Rectal smooth muscle tissue (tissue), 1 donor: ENCODE measurements around the gene EIF3K.

Experiments
- H3K27ac ChIP-seq: one replicate; pipeline ENCODE4 v1.7.0; 2013; ENCODE audit warnings: low read depth, low read length, inconsistent platforms
- H3K27me3 ChIP-seq: one replicate; pipeline ENCODE4 v1.7.0; 2013; ENCODE audit warnings: low read length; ENCODE audit not compliant: control insufficient read depth, insufficient read depth
- H3K36me3 ChIP-seq: one replicate; pipeline ENCODE4 v1.7.0; 2013; ENCODE audit warnings: low read length; ENCODE audit not compliant: control insufficient read depth, insufficient read depth
- H3K4me1 ChIP-seq: one replicate; pipeline ENCODE4 v1.7.0; 2013; ENCODE audit warnings: low read length; ENCODE audit not compliant: control insufficient read depth, insufficient read depth
- H3K4me3 ChIP-seq: one replicate; pipeline ENCODE4 v1.7.0; 2013; ENCODE audit warnings: low read length
- H3K9ac ChIP-seq: one replicate; pipeline ENCODE4 v1.7.0; 2013; ENCODE audit warnings: low read length

The EIF3K gene

DNA sequence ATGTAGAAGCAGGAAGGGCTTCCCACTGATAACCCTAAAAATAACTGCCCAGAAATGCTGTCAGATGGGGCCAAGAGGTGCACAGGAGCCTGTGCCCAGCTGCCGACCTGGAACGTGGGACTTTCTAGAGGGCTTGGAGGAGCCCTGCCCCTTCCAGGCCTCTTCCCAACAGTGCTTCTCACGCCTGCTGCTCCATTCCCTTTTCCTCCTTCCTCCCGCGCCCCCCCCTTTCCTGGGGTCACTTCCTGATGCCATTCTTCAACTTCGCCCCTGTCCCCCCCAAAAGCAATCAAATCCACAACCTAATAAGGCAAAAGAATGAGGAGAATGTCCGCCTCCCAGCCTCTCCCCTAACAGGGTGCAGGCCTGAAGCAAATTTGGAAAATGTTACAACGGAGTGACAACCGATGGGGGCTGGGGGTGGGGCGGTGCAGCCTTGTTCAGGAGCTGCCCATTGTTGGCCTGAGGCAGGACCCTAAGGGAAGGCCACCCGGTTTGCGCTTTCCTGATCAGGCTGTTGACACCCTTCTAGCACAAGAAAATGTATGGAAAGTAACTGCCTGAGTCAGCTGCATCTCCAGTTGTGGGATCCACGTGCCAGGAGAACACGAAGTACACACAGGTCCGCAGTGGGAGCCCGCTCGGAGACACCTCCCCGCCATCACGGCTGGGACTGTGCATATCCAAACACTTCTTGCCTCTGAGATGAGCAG is 47.1 kb downstream of the EIF3K start:
- Histone ChIP-seq H3K4me3 (no peak overlapping the region), H3K27me3 (no peaks in the 10 kb centered on the region), H3K27ac (peak overlapping the region; percentile 86), H3K4me1 (peaks cover 69% of the 10 kb centered on the region), H3K9ac (no peak overlapping the region), H3K36me3 (no peaks in the 10 kb centered on the region)

DNA sequence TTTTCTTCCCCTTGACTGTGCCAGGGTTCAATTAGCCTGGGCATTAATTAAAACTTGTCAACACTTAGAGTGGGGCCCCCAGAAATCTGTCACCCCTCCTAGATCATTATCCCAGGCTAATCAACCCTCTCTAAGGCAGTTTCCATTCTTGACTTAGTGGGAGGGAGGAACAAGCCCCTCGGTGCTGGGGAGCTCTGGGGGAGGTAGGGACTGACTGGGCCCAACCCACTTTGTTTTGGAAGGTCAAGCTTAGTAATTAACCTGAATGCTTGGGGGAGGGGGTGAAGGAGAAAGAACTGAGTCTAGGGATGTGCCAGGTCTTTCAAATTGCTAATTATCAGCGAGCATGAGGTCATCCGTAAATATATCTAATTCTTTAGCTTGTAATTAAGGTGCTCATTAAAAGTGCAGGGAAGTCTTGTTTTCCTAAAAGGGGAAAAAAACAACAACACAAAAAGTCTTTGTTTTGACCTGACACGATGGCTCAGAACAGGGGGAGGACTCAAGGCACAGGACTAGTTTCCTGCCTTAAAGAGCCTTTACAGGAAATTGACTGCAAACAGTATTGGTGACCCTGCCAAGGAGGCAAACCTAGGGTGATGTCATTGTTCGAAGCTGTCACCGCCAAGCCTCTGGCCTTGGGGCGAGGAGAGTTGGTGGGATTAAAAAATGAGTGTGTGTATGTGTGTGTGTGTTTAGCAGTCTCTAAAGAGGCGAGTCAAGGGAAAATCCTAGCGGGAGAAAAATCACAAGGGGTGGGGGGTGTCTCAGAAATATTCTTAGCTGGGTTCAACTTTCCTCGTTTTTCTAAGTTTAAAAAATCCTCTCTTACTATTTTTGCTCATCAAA is 47.9 kb downstream of the EIF3K start:
- Histone ChIP-seq H3K4me1 (peaks cover 72% of the 10 kb centered on the region), H3K27ac (peak overlapping the region; percentile 86), H3K27me3 (no peaks in the 10 kb centered on the region), H3K9ac (no peak overlapping the region), H3K36me3 (no peaks in the 10 kb centered on the region), H3K4me3 (peak overlapping the region; percentile 10)

DNA sequence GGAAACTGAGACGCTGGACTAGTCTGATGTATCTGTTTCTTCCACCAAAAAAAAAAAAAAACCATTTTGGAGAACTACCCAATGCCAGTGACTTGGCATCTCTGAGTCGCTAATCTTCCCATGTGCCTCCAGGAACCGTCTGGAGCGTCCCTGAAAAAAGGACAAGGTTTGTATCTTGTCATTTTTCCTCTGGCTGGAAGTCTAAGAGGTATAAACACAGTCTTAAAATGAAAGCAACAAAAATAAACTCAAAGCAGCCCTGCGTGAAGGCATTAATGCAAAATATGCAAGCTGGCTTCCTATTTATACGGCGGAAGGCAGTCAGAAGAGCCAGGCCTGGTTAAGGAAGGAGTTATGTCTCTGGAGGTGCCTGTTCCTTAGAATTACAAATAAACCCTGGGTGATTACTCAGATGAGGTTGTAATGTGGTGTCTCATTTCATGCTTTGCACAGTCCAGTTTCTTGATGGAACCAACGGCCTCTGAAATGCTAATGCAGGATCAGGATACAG is 48.7 kb downstream of the EIF3K start:
- Histone ChIP-seq H3K27me3 (no peaks in the 10 kb centered on the region), H3K36me3 (no peaks in the 10 kb centered on the region), H3K4me3 (no peak overlapping the region), H3K27ac (peak overlapping the region; percentile 86), H3K4me1 (peaks cover 63% of the 10 kb centered on the region), H3K9ac (no peak overlapping the region)

DNA sequence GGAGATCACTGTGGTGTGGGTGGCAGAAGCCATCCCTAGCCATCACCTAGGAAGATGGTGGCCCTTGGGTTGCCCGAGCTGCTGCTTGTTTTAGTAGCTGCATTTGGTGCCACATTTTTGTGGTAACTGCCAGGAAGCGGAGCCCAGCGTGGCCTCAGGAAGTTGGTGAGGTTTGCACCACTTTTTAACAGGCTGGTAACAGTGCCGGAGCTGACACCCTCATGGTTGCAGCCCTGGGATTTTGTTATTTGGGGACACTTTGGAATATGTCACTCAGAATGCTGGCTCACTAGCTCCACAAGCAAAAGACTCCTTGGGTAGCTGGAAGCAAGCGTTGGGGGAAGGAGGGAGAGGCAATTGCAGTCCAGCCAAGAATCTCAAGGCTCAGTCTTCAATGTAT is 50.6 kb downstream of the EIF3K start:
- no peaks in the 10 kb centered on the region for H3K36me3 ChIP-seq
- H3K4me1 ChIP-seq, result peaks cover 58% of the 10 kb centered on the region
- peak overlapping the region; percentile 29 for H3K4me3 ChIP-seq
- H3K27me3 ChIP-seq, result no peaks in the 10 kb centered on the region
- H3K9ac ChIP-seq, result no peak overlapping the region
- peak overlapping the region; percentile 86 for H3K27ac ChIP-seq

DNA sequence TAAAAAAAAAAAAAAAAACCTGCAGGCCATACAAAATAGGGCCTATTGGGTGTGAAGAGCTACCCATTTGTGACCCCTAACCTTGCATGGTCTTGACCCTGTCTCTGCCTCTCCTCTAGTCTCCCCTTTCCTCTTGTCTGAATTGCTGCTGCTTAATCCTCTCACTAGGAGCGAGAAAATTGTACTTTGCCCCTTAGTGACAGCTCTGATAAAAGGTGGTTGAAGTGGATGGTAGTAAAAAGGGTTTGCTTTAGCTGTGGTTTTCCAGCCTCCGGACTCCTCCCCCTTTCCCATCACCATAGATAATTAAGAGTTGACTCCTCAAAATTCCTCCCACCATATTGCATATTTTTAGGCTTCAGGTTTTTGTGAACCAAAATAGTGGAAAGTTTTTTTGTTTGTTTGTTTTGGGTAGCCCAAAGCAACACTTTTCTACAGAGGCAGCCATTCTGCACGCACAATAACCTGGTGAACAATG is 52.0 kb downstream of the EIF3K start:
- no peaks in the 10 kb centered on the region for H3K27me3 ChIP-seq
- no peaks in the 10 kb centered on the region for H3K36me3 ChIP-seq
- no peak overlapping the region for H3K4me3 ChIP-seq
- peaks cover 55% of the 10 kb centered on the region for H3K4me1 ChIP-seq
- H3K27ac ChIP-seq, result peak overlapping the region; percentile 65
- no peak overlapping the region for H3K9ac ChIP-seq

DNA sequence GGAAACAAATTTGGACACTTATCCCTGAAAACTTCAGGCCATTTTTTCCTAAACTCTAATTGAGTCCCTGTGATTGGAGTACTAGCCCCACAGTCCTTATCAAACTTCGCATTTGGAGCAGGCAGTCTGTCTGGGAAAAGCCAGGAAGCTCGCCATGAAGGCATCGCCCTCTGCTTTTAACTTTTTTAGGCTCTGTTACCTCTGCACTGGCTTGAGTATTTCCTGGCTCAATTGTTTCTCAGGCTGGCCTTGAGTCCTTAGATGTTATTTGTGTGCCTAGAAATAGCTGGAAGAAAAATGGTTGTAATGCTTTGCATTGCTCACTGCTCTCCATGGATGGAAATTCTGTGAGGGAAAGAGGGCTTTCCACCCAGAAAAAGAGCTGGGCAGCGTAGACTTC is 52.7 kb downstream of the EIF3K start:
- Histone ChIP-seq H3K36me3 (no peaks in the 10 kb centered on the region), H3K9ac (no peak overlapping the region), H3K4me1 (peaks cover 50% of the 10 kb centered on the region), H3K4me3 (no peak overlapping the region), H3K27ac (peak overlapping the region; percentile 65), H3K27me3 (no peaks in the 10 kb centered on the region)

DNA sequence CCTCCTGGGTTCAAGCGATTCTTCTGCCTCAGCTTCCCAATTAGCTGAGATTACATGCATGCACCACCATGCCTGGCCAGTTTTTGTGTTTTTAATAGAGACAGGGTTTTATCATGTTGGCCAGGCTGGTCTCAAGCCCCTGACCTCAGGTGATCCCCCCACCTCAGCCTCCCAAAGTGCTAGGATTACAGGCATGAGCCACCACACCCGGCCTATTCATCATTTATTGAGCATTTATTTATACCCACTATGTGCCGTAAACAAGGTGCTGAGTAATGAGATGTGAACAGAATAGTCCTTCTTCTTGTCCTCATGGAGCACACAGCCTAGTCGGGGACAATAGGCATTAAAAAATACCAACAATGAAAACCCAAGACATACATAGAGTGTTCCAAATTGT is 54.0 kb downstream of the EIF3K start:
- peaks cover 41% of the 10 kb centered on the region for H3K4me1 ChIP-seq
- no peak overlapping the region for H3K27ac ChIP-seq
- no peaks in the 10 kb centered on the region for H3K27me3 ChIP-seq
- no peak overlapping the region for H3K9ac ChIP-seq
- H3K36me3 ChIP-seq, result no peaks in the 10 kb centered on the region
- no peak overlapping the region for H3K4me3 ChIP-seq

DNA sequence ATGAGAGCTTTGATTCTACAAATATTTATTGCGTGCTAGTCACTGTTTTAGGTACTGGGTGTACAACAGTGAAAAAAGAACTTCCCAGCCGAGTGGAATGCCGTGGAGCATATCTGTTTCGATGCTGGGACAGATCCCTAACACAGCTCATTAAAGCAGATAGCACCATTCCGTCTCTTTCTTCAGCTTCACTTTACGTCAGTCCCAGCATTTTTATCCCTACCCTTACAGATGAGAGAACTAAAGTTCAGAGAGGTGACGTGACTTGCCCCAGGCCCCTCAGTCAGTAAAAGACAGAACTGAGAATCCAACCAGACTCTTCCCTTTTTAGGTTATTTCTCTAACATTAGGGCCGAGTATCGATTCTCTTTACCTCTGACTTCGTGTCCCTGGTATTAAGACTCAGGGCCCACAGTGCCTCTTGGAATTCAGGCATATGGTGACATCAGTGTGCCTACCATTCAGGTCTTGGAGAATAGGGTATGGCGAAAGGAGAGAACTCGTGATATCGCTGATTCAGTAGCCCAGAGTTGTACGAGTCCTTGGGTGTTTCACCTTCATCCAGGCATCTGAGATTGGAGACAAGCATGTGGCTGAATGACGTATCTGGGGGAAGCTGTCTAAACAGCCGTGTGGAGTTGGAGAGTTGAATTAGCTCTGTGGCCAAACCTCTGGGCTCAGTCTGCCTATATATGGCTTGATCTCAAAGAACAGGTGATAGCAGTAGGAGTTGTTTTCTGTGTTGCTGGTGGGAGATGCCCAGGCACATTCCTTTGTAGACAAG is 55.6 kb downstream of the EIF3K start:
- H3K27me3 ChIP-seq, result no peaks in the 10 kb centered on the region
- peak overlapping the region; percentile 84 for H3K27ac ChIP-seq
- H3K4me1 ChIP-seq, result peaks cover 42% of the 10 kb centered on the region
- no peak overlapping the region for H3K9ac ChIP-seq
- no peak overlapping the region for H3K4me3 ChIP-seq
- peaks cover 5% of the 10 kb centered on the region for H3K36me3 ChIP-seq

DNA sequence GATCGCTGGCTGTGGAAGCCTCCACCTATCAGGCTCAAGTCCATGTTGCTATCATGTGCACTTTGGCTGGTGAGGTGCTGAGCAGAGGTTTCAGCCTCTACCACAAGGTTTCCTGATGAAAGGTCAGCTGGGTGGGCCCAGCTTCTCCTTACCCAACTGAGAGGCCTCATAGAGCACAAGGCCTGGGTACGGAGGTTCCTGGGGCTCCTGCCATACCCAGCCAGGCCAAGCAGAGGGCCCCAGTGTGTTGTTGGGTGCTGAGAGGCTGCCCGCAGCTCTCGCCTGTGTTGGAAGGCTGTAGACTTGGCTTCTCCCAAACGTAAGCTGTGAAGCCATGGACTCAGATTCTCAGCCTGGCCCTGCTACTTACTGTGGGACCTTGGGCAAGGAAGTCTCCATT is 56.6 kb downstream of the EIF3K start:
- H3K27me3 ChIP-seq, result no peaks in the 10 kb centered on the region
- H3K9ac ChIP-seq, result no peak overlapping the region

DNA sequence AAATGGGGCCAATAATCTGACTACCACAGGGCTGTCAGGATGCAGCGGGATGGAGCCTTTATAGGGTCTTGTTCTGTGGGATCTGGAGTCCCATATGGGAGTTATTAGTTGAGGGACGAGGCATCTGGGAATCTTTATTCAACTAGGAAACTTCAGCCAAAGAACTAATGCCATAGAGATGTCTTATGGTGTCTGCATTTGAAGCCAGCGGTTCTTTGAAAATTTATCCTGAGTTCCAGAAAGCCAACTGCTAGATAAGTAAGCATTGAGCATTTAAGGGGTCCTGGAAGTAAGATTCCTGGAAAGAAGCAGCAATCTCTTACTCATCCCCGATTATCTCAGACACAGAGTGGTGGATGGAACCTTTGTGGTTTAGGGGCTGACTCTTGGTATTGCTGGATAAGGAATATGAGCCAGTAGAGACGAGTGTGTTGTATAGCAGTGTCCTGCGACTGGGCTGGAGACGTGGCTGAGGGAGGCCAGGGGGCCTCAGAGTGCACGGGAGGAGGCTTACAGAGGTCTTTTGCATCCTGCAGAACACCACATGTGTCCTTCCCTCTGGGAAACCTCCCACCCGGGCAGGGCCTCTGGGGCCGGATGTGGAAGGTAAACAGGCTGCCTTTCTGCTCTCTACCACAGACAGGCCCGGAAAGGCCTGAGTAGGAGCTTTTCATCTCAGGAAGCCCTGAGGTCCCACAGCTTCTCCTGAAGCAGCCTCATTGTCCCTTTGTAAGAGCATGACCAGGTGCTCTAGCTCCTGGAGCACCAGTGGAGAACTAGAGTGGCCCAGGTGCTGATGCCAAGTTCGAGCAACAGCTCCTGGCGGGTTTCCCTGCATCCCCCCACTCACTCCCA is 57.3 kb downstream of the EIF3K start:
- H3K4me3 ChIP-seq, result peak overlapping the region; percentile 7
- peaks cover 32% of the 10 kb centered on the region for H3K4me1 ChIP-seq
- H3K27me3 ChIP-seq, result no peaks in the 10 kb centered on the region
- peak overlapping the region; percentile 84 for H3K27ac ChIP-seq
- H3K9ac ChIP-seq, result no peak overlapping the region
- peaks cover 5% of the 10 kb centered on the region for H3K36me3 ChIP-seq

More for the DNA sequence above, 56.6 kb downstream of the EIF3K start:
- Histone ChIP-seq H3K4me1 (peaks cover 36% of the 10 kb centered on the region), H3K4me3 (peak overlapping the region; percentile 7), H3K36me3 (peaks cover 5% of the 10 kb centered on the region), H3K27ac (peak overlapping the region; percentile 84)

DNA sequence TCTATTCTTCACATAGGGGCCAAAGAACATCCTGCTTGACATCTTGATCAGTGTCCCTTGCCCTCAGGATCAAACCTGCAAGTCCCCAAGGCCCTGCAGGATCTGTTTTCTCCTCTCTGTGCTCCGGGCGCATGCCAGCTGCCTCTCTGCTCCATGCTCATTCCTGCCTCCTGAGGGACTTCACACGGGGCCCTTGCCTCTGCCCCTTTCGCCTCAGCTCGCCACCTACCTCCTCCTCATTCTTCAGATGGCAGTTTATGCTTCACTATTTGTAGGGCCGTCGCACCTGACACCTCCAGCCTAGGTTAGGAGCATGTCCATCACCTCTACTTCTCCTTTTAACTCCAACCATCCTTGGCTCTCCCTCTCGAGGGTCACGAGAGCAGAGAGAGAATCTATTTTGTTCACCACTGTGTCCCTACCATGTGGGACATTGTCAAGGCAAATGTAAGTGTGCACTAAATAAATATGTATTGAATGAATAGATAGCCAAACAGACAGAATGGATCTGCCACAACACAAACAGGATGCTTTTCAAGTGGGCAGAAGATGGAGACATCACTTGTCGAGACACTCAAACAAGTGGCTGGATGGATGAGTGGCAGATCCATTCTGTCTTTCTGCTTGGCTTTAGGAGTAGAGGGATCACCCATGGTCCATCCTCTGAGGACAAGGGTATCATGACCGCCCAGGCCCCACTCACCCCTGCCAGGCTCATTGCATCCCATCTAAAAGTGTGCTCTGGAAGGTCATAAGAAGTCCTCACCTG is 58.1 kb downstream of the EIF3K start:
- no peaks in the 10 kb centered on the region for H3K27me3 ChIP-seq
- no peak overlapping the region for H3K9ac ChIP-seq
- H3K36me3 ChIP-seq, result peaks cover 5% of the 10 kb centered on the region
- no peak overlapping the region for H3K27ac ChIP-seq
- no peak overlapping the region for H3K4me3 ChIP-seq
- H3K4me1 ChIP-seq, result peaks cover 30% of the 10 kb centered on the region
